LNCaP clone FGC (cell line): ENCODE results near the gene MRPL19.
A peak's percentile ranks its signal among the peaks of the same experiment; 100 is the strongest.

Experiments used
- DNase-seq: peaks from one replicate; pipeline ENCODE4 v3.0.0-alpha.2; 2011; ENCODE audit warnings: low read depth
- H3K4me3 ChIP-seq: 2 replicates; pipeline ENCODE4 v1.5.1; 2011; ENCODE audit warnings: mild to moderate bottlenecking, low read depth, low read length, control low read depth
- CTCF ChIP-seq: IDR thresholded peaks from 2 replicates; pipeline ENCODE4 v1.5.1; 2012; ENCODE audit warnings: mild to moderate bottlenecking; ENCODE audit not compliant: control insufficient read depth, insufficient read depth; ENCODE audit errors: extremely low read depth

The MRPL19 gene

GRCh38 chr2:75608684-75609333 lies 37.8 kb upstream of the MRPL19 start:
- DNase-seq: peak; percentile 6
- H3K4me3 ChIP-seq: no peak overlapping the region

GRCh38 chr2:75609334-75609689 lies 37.3 kb upstream of the MRPL19 start:
- no peak for DNase-seq
- no peak for TF ChIP-seq CTCF
- H3K4me3 ChIP-seq: no peak overlapping the region

More at GRCh38 chr2:75608684-75609333, 37.8 kb upstream of the MRPL19 start:
- peak; percentile 73 for TF ChIP-seq CTCF

- DNase-seq: no peak
- no peak overlapping the region for H3K4me3 ChIP-seq
- no peak for TF ChIP-seq CTCF
Measured at GRCh38 chr2:75609937-75610508, 36.6 kb upstream of the MRPL19 start.

- no peak for DNase-seq
- H3K4me3 ChIP-seq: no peak overlapping the region
- no peak for TF ChIP-seq CTCF
Measured at GRCh38 chr2:75610671-75611070, 35.9 kb upstream of the MRPL19 start.

- H3K4me3 ChIP-seq: no peak overlapping the region
- TF ChIP-seq CTCF: no peak
- DNase-seq: no peak
Measured at GRCh38 chr2:75612108-75612861, 34.3 kb upstream of the MRPL19 start.

GRCh38 chr2:75612862-75613243 lies 33.7 kb upstream of the MRPL19 start:
- H3K4me3 ChIP-seq: no peak overlapping the region
- DNase-seq: no peak
- no peak for TF ChIP-seq CTCF

GRCh38 chr2:75614162-75614651 lies 32.4 kb upstream of the MRPL19 start:
- DNase-seq: no peak
- no peak for TF ChIP-seq CTCF
- no peak overlapping the region for H3K4me3 ChIP-seq
